AG09319 (cell line): ENCODE data around the gene CACNA2D4.

ENCODE experiments used
- DNase-seq: peaks from one replicate; pipeline ENCODE4 v3.0.0-alpha.2; 2010; ENCODE audit warnings: low read depth; ENCODE audit errors: extremely low read depth
- CTCF ChIP-seq: IDR thresholded peaks from 2 replicates; pipeline ENCODE4 v1.5.1; 2011; ENCODE audit warnings: low read depth, mild to moderate bottlenecking, inconsistent platforms, low read length, moderate library complexity

The CACNA2D4 gene

GRCh38 chr12:1803736-1804135 is 114.7 kb downstream of the CACNA2D4 start:
- TF ChIP-seq CTCF = no peak
- no peak for DNase-seq

GRCh38 chr12:1801303-1801975 is 117.0 kb downstream of the CACNA2D4 start:
- no peak for DNase-seq
- TF ChIP-seq CTCF = no peak

- no peak for DNase-seq
- peak; percentile 49 for TF ChIP-seq CTCF
Observed at GRCh38 chr12:1800401-1801302, 117.8 kb downstream of the CACNA2D4 start.

GRCh38 chr12:1799882-1800400 is 118.5 kb downstream of the CACNA2D4 start:
- DNase-seq = no peak

GRCh38 chr12:1799051-1799881 is 119.2 kb downstream of the CACNA2D4 start:
- TF ChIP-seq CTCF = no peak
- no peak for DNase-seq

More at GRCh38 chr12:1799882-1800400, 118.5 kb downstream of the CACNA2D4 start:
- TF ChIP-seq CTCF = no peak

GRCh38 chr12:1798641-1799020 is 119.8 kb downstream of the CACNA2D4 start:
- TF ChIP-seq CTCF = no peak
- no peak for DNase-seq
